ENCODE results near the gene TNFRSF4.

TNFRSF4 gene

GRCh38 chr1:1213345-1214265, at the start of gene TNFRSF4:
TSS of gene TNFRSF4 (minus strand) at chr1:1214153. CDS start at chr1:1214127, 26 bp downstream.
- H3K9me3 ChIP-seq (ENCODE audit: control insufficient read depth, low read length): no peaks in the 10 kb centered on the region
- H3K9ac ChIP-seq (ENCODE audit: low read length): no peak within 1 kb of the TSS
- H3K4me1 ChIP-seq (ENCODE audit: control insufficient read depth, insufficient read depth, low read length): peaks cover 10% of the 10 kb centered on the region
- no peaks in the 10 kb centered on the region for H3K27me3 ChIP-seq (ENCODE audit: control insufficient read depth, insufficient read depth, low read length)
- no peak within 1 kb of the TSS for H3K4me3 ChIP-seq (ENCODE audit: low read length)
- H3K36me3 ChIP-seq (ENCODE audit: control insufficient read depth, insufficient read depth, low read length): no peaks in the 10 kb centered on the region

- H3K9me3 ChIP-seq (ENCODE audit: control insufficient read depth, low read length): no peaks in the 10 kb centered on the region
- no peaks in the 10 kb centered on the region for H3K27me3 ChIP-seq (ENCODE audit: control insufficient read depth, insufficient read depth, low read length)
- peaks cover 20% of the 10 kb centered on the region for H3K36me3 ChIP-seq (ENCODE audit: control insufficient read depth, insufficient read depth, low read length)
- H3K9ac ChIP-seq (ENCODE audit: low read length): no peak overlapping the region
- H3K4me1 ChIP-seq (ENCODE audit: control insufficient read depth, insufficient read depth, low read length): peaks cover 4% of the 10 kb centered on the region
- no peak overlapping the region for H3K4me3 ChIP-seq (ENCODE audit: low read length)
These were observed 48.8 kb upstream of the TNFRSF4 start for GRCh38 chr1:1262758-1263157.

- H3K4me3 ChIP-seq (ENCODE audit: low read length): no peak overlapping the region
- no peak overlapping the region for H3K9ac ChIP-seq (ENCODE audit: low read length)
- no peaks in the 10 kb centered on the region for H3K9me3 ChIP-seq (ENCODE audit: control insufficient read depth, low read length)
- no peaks in the 10 kb centered on the region for H3K27me3 ChIP-seq (ENCODE audit: control insufficient read depth, insufficient read depth, low read length)
- H3K36me3 ChIP-seq (ENCODE audit: control insufficient read depth, insufficient read depth, low read length): peaks cover 14% of the 10 kb centered on the region
- H3K4me1 ChIP-seq (ENCODE audit: control insufficient read depth, insufficient read depth, low read length): peaks cover 4% of the 10 kb centered on the region
These were observed 48.1 kb upstream of the TNFRSF4 start for GRCh38 chr1:1262071-1262470.

- Histone ChIP-seq H3K9ac (ENCODE audit: low read length) (no peak overlapping the region), H3K4me1 (ENCODE audit: control insufficient read depth, insufficient read depth, low read length) (peaks cover 4% of the 10 kb centered on the region), H3K27me3 (ENCODE audit: control insufficient read depth, insufficient read depth, low read length) (no peaks in the 10 kb centered on the region), H3K4me3 (ENCODE audit: low read length) (no peak overlapping the region), H3K9me3 (ENCODE audit: control insufficient read depth, low read length) (no peaks in the 10 kb centered on the region), H3K36me3 (ENCODE audit: control insufficient read depth, insufficient read depth, low read length) (peaks cover 14% of the 10 kb centered on the region)
These were observed 47.0 kb upstream of the TNFRSF4 start for GRCh38 chr1:1260843-1261560.

- Histone ChIP-seq H3K27me3 (ENCODE audit: control insufficient read depth, insufficient read depth, low read length) (no peaks in the 10 kb centered on the region), H3K9me3 (ENCODE audit: control insufficient read depth, low read length) (no peaks in the 10 kb centered on the region), H3K4me3 (ENCODE audit: low read length) (no peak overlapping the region), H3K4me1 (ENCODE audit: control insufficient read depth, insufficient read depth, low read length) (peaks cover 4% of the 10 kb centered on the region), H3K36me3 (ENCODE audit: control insufficient read depth, insufficient read depth, low read length) (peaks cover 14% of the 10 kb centered on the region), H3K9ac (ENCODE audit: low read length) (no peak overlapping the region)
These were observed 46.1 kb upstream of the TNFRSF4 start for GRCh38 chr1:1259951-1260600.

GRCh38 chr1:1259540-1259939, 45.6 kb upstream of the TNFRSF4 start:
- Histone ChIP-seq H3K4me3 (ENCODE audit: low read length) (no peak overlapping the region), H3K36me3 (ENCODE audit: control insufficient read depth, insufficient read depth, low read length) (peaks cover 14% of the 10 kb centered on the region), H3K9me3 (ENCODE audit: control insufficient read depth, low read length) (no peaks in the 10 kb centered on the region), H3K27me3 (ENCODE audit: control insufficient read depth, insufficient read depth, low read length) (no peaks in the 10 kb centered on the region), H3K9ac (ENCODE audit: low read length) (no peak overlapping the region), H3K4me1 (ENCODE audit: control insufficient read depth, insufficient read depth, low read length) (peaks cover 4% of the 10 kb centered on the region)

GRCh38 chr1:1259119-1259488, 45.2 kb upstream of the TNFRSF4 start:
- Histone ChIP-seq H3K9ac (ENCODE audit: low read length) (no peak overlapping the region), H3K36me3 (ENCODE audit: control insufficient read depth, insufficient read depth, low read length) (peaks cover 14% of the 10 kb centered on the region), H3K9me3 (ENCODE audit: control insufficient read depth, low read length) (no peaks in the 10 kb centered on the region), H3K4me1 (ENCODE audit: control insufficient read depth, insufficient read depth, low read length) (peaks cover 4% of the 10 kb centered on the region), H3K4me3 (ENCODE audit: low read length) (no peak overlapping the region), H3K27me3 (ENCODE audit: control insufficient read depth, insufficient read depth, low read length) (no peaks in the 10 kb centered on the region)

GRCh38 chr1:1256956-1257871, 43.3 kb upstream of the TNFRSF4 start:
- Histone ChIP-seq H3K36me3 (ENCODE audit: control insufficient read depth, insufficient read depth, low read length) (peaks cover 8% of the 10 kb centered on the region), H3K9me3 (ENCODE audit: control insufficient read depth, low read length) (no peaks in the 10 kb centered on the region), H3K4me3 (ENCODE audit: low read length) (no peak overlapping the region), H3K27me3 (ENCODE audit: control insufficient read depth, insufficient read depth, low read length) (no peaks in the 10 kb centered on the region), H3K9ac (ENCODE audit: low read length) (no peak overlapping the region), H3K4me1 (ENCODE audit: control insufficient read depth, insufficient read depth, low read length) (peaks cover 4% of the 10 kb centered on the region)

- H3K9me3 ChIP-seq (ENCODE audit: control insufficient read depth, low read length): no peaks in the 10 kb centered on the region
- no peak overlapping the region for H3K4me3 ChIP-seq (ENCODE audit: low read length)
- H3K36me3 ChIP-seq (ENCODE audit: control insufficient read depth, insufficient read depth, low read length): peaks cover under 1% of the 10 kb centered on the region
- H3K4me1 ChIP-seq (ENCODE audit: control insufficient read depth, insufficient read depth, low read length): peaks cover 4% of the 10 kb centered on the region
- no peak overlapping the region for H3K9ac ChIP-seq (ENCODE audit: low read length)
- no peaks in the 10 kb centered on the region for H3K27me3 ChIP-seq (ENCODE audit: control insufficient read depth, insufficient read depth, low read length)
These were observed 41.7 kb upstream of the TNFRSF4 start for GRCh38 chr1:1255611-1256010.

GRCh38 chr1:1255078-1255477, 41.1 kb upstream of the TNFRSF4 start:
- no peaks in the 10 kb centered on the region for H3K36me3 ChIP-seq (ENCODE audit: control insufficient read depth, insufficient read depth, low read length)
- H3K9me3 ChIP-seq (ENCODE audit: control insufficient read depth, low read length): no peaks in the 10 kb centered on the region

GRCh38 chr1:1254667-1254998, 40.7 kb upstream of the TNFRSF4 start:
- Histone ChIP-seq H3K4me1 (ENCODE audit: control insufficient read depth, insufficient read depth, low read length) (peaks cover 4% of the 10 kb centered on the region), H3K4me3 (ENCODE audit: low read length) (no peak overlapping the region), H3K9me3 (ENCODE audit: control insufficient read depth, low read length) (no peaks in the 10 kb centered on the region), H3K9ac (ENCODE audit: low read length) (no peak overlapping the region), H3K36me3 (ENCODE audit: control insufficient read depth, insufficient read depth, low read length) (no peaks in the 10 kb centered on the region), H3K27me3 (ENCODE audit: control insufficient read depth, insufficient read depth, low read length) (no peaks in the 10 kb centered on the region)

More at GRCh38 chr1:1255078-1255477, 41.1 kb upstream of the TNFRSF4 start:
- Histone ChIP-seq H3K9ac (ENCODE audit: low read length) (no peak overlapping the region), H3K4me3 (ENCODE audit: low read length) (no peak overlapping the region), H3K27me3 (ENCODE audit: control insufficient read depth, insufficient read depth, low read length) (no peaks in the 10 kb centered on the region), H3K4me1 (ENCODE audit: control insufficient read depth, insufficient read depth, low read length) (peaks cover 4% of the 10 kb centered on the region)
